Measurements from ENCODE around the gene TBC1D5.

- TF ChIP-seq NR3C1 (CRISPR knock-in tag; conservative IDR thresholded peaks at IDR 0.05; ENCODE audit: low read depth) (no peak), ATF6 (CRISPR knock-in tag; IDR thresholded peaks at IDR 0.05) (no peak)
These were observed 606.7 kb downstream of the TBC1D5 start for GRCh38 chr3:17135696-17136095.

Measured in WTC11 (cell line).